ENCODE measurements around the gene SLC46A1.
A peak's percentile ranks its signal among the peaks of the same experiment; 100 is the strongest.

SLC46A1 gene

GRCh38 chr17:28425206-28425605, 19.2 kb upstream of the SLC46A1 start:
- no peaks in the 10 kb centered on the region for H3K36me3 ChIP-seq (ENCODE audit: control insufficient read depth, insufficient read depth, low read length)
- WGBS (ENCODE audit: insufficient coverage, insufficient read length): no CpG with 5 or more reads among the region's 13 CpGs
- H3K4me1 ChIP-seq (ENCODE audit: control insufficient read depth, insufficient read depth, low read length): no peaks in the 10 kb centered on the region
- H3K27ac ChIP-seq (ENCODE audit: low read length): no peak overlapping the region
- no peaks in the 10 kb centered on the region for H3K27me3 ChIP-seq (ENCODE audit: control insufficient read depth, insufficient read depth, low read length)
- DNase-seq (ENCODE audit: low read depth, low spot score): no peak
- H3K9me3 ChIP-seq (ENCODE audit: control insufficient read depth, insufficient read depth, low read length): no peaks in the 10 kb centered on the region
- H3K4me3 ChIP-seq (ENCODE audit: low read length): no peak overlapping the region

GRCh38 chr17:28421787-28422305, 15.8 kb upstream of the SLC46A1 start:
- no peaks in the 10 kb centered on the region for H3K36me3 ChIP-seq (ENCODE audit: control insufficient read depth, insufficient read depth, low read length)
- WGBS (ENCODE audit: insufficient coverage, insufficient read length): no CpG with 5 or more reads among the region's 7 CpGs
- H3K27me3 ChIP-seq (ENCODE audit: control insufficient read depth, insufficient read depth, low read length): peaks cover 4% of the 10 kb centered on the region
- H3K4me1 ChIP-seq (ENCODE audit: control insufficient read depth, insufficient read depth, low read length): no peaks in the 10 kb centered on the region; the same call in 1 of the 2 replicates
- no peak for DNase-seq (ENCODE audit: low read depth, low spot score)
- no peaks in the 10 kb centered on the region for H3K9me3 ChIP-seq (ENCODE audit: control insufficient read depth, insufficient read depth, low read length)
- no peak overlapping the region for H3K27ac ChIP-seq (ENCODE audit: low read length)
- H3K4me3 ChIP-seq (ENCODE audit: low read length): no peak overlapping the region

- WGBS (ENCODE audit: insufficient coverage, insufficient read length): no CpG with 5 or more reads among the region's 13 CpGs
- no peak for DNase-seq (ENCODE audit: low read depth, low spot score)
- Histone ChIP-seq H3K4me3 (ENCODE audit: low read length) (no peak overlapping the region), H3K9me3 (ENCODE audit: control insufficient read depth, insufficient read depth, low read length) (no peaks in the 10 kb centered on the region), H3K27me3 (ENCODE audit: control insufficient read depth, insufficient read depth, low read length) (peaks cover 12% of the 10 kb centered on the region), H3K36me3 (ENCODE audit: control insufficient read depth, insufficient read depth, low read length) (no peaks in the 10 kb centered on the region), H3K27ac (ENCODE audit: low read length) (no peak overlapping the region), H3K4me1 (ENCODE audit: control insufficient read depth, insufficient read depth, low read length) (peaks cover 2% of the 10 kb centered on the region; the same call in 1 of the 2 replicates)
Measured at GRCh38 chr17:28416703-28417311, 10.8 kb upstream of the SLC46A1 start.

- peaks cover 12% of the 10 kb centered on the region for H3K27me3 ChIP-seq (ENCODE audit: control insufficient read depth, insufficient read depth, low read length)
- H3K9me3 ChIP-seq (ENCODE audit: control insufficient read depth, insufficient read depth, low read length): no peaks in the 10 kb centered on the region
- peaks cover 2% of the 10 kb centered on the region; the same call in 1 of the 2 replicates for H3K4me1 ChIP-seq (ENCODE audit: control insufficient read depth, insufficient read depth, low read length)
- no peaks in the 10 kb centered on the region for H3K36me3 ChIP-seq (ENCODE audit: control insufficient read depth, insufficient read depth, low read length)
- no CpG with 5 or more reads among the region's 3 CpGs for WGBS (ENCODE audit: insufficient coverage, insufficient read length)
- DNase-seq (ENCODE audit: low read depth, low spot score): no peak
- no peak overlapping the region for H3K27ac ChIP-seq (ENCODE audit: low read length)
- no peak overlapping the region for H3K4me3 ChIP-seq (ENCODE audit: low read length)
Measured at GRCh38 chr17:28415886-28416285, 9.9 kb upstream of the SLC46A1 start.

GRCh38 chr17:28413804-28414203, 7.8 kb upstream of the SLC46A1 start:
- no peak for DNase-seq (ENCODE audit: low read depth, low spot score)
- Histone ChIP-seq H3K9me3 (ENCODE audit: control insufficient read depth, insufficient read depth, low read length) (no peaks in the 10 kb centered on the region), H3K4me3 (ENCODE audit: low read length) (no peak overlapping the region), H3K27ac (ENCODE audit: low read length) (no peak overlapping the region), H3K36me3 (ENCODE audit: control insufficient read depth, insufficient read depth, low read length) (no peaks in the 10 kb centered on the region), H3K4me1 (ENCODE audit: control insufficient read depth, insufficient read depth, low read length) (peaks cover 2% of the 10 kb centered on the region; the same call in 1 of the 2 replicates), H3K27me3 (ENCODE audit: control insufficient read depth, insufficient read depth, low read length) (peaks cover 12% of the 10 kb centered on the region)
- no CpG with 5 or more reads among the region's 7 CpGs for WGBS (ENCODE audit: insufficient coverage, insufficient read length)

GRCh38 chr17:28412099-28412498, 6.1 kb upstream of the SLC46A1 start:
- Histone ChIP-seq H3K4me3 (ENCODE audit: low read length) (no peak overlapping the region), H3K36me3 (ENCODE audit: control insufficient read depth, insufficient read depth, low read length) (no peaks in the 10 kb centered on the region), H3K9me3 (ENCODE audit: control insufficient read depth, insufficient read depth, low read length) (no peaks in the 10 kb centered on the region), H3K27ac (ENCODE audit: low read length) (no peak overlapping the region), H3K27me3 (ENCODE audit: control insufficient read depth, insufficient read depth, low read length) (peaks cover 9% of the 10 kb centered on the region), H3K4me1 (ENCODE audit: control insufficient read depth, insufficient read depth, low read length) (peaks cover 10% of the 10 kb centered on the region; the same call in 1 of the 2 replicates)
- no peak for DNase-seq (ENCODE audit: low read depth, low spot score)
- WGBS (ENCODE audit: insufficient coverage, insufficient read length): no CpG with 5 or more reads among the region's 3 CpGs

GRCh38 chr17:28407974-28408306, 1.9 kb upstream of the SLC46A1 start:
- peaks cover 19% of the 10 kb centered on the region for H3K4me1 ChIP-seq (ENCODE audit: control insufficient read depth, insufficient read depth, low read length)
- no peaks in the 10 kb centered on the region for H3K9me3 ChIP-seq (ENCODE audit: control insufficient read depth, insufficient read depth, low read length)
- WGBS (ENCODE audit: insufficient coverage, insufficient read length): no CpG with 5 or more reads among the region's 1 CpG
- no peak for DNase-seq (ENCODE audit: low read depth, low spot score)
- H3K4me3 ChIP-seq (ENCODE audit: low read length): no peak overlapping the region
- no peak overlapping the region for H3K27ac ChIP-seq (ENCODE audit: low read length)
- no peaks in the 10 kb centered on the region; the same call in 1 of the 2 replicates for H3K27me3 ChIP-seq (ENCODE audit: control insufficient read depth, insufficient read depth, low read length)
- H3K36me3 ChIP-seq (ENCODE audit: control insufficient read depth, insufficient read depth, low read length): no peaks in the 10 kb centered on the region; the same call in 1 of the 2 replicates

GRCh38 chr17:28407130-28407973, 1.3 kb upstream of the SLC46A1 start:
- Histone ChIP-seq H3K27ac (ENCODE audit: low read length) (peak overlapping the region; percentile 59), H3K4me3 (ENCODE audit: low read length) (no peak overlapping the region), H3K27me3 (ENCODE audit: control insufficient read depth, insufficient read depth, low read length) (no peaks in the 10 kb centered on the region; the same call in 1 of the 2 replicates), H3K9me3 (ENCODE audit: control insufficient read depth, insufficient read depth, low read length) (no peaks in the 10 kb centered on the region), H3K36me3 (ENCODE audit: control insufficient read depth, insufficient read depth, low read length) (no peaks in the 10 kb centered on the region; the same call in 1 of the 2 replicates), H3K4me1 (ENCODE audit: control insufficient read depth, insufficient read depth, low read length) (peaks cover 24% of the 10 kb centered on the region)
- DNase-seq (ENCODE audit: low read depth, low spot score): no peak
- no CpG with 5 or more reads among the region's 5 CpGs for WGBS (ENCODE audit: insufficient coverage, insufficient read length)

- WGBS (ENCODE audit: insufficient coverage, insufficient read length): no CpG with 5 or more reads among the region's 9 CpGs
- no peak overlapping the region for H3K27ac ChIP-seq (ENCODE audit: low read length)
- H3K9me3 ChIP-seq (ENCODE audit: control insufficient read depth, insufficient read depth, low read length): no peaks in the 10 kb centered on the region
- peak overlapping the region; percentile 88; the same call in 1 of the 2 replicates for H3K4me3 ChIP-seq (ENCODE audit: low read length)
- H3K4me1 ChIP-seq (ENCODE audit: control insufficient read depth, insufficient read depth, low read length): peaks cover 27% of the 10 kb centered on the region
- H3K27me3 ChIP-seq (ENCODE audit: control insufficient read depth, insufficient read depth, low read length): no peaks in the 10 kb centered on the region; the same call in 1 of the 2 replicates
- H3K36me3 ChIP-seq (ENCODE audit: control insufficient read depth, insufficient read depth, low read length): no peaks in the 10 kb centered on the region; the same call in 1 of the 2 replicates
- no peak for DNase-seq (ENCODE audit: low read depth, low spot score)
Measured at GRCh38 chr17:28406473-28406814, 432 bp upstream of the SLC46A1 start.

- no peaks in the 10 kb centered on the region; the same call in 1 of the 2 replicates for H3K27me3 ChIP-seq (ENCODE audit: control insufficient read depth, insufficient read depth, low read length)
- no peaks in the 10 kb centered on the region for H3K9me3 ChIP-seq (ENCODE audit: control insufficient read depth, insufficient read depth, low read length)
- H3K27ac ChIP-seq (ENCODE audit: low read length): no peak overlapping the region
- DNase-seq (ENCODE audit: low read depth, low spot score): no peak
- no peaks in the 10 kb centered on the region; the same call in 1 of the 2 replicates for H3K36me3 ChIP-seq (ENCODE audit: control insufficient read depth, insufficient read depth, low read length)
- peak overlapping the region; percentile 10; the same call in 1 of the 2 replicates for H3K4me3 ChIP-seq (ENCODE audit: low read length)
- no CpG with 5 or more reads among the region's 33 CpGs for WGBS (ENCODE audit: insufficient coverage, insufficient read length)
- peaks cover 27% of the 10 kb centered on the region for H3K4me1 ChIP-seq (ENCODE audit: control insufficient read depth, insufficient read depth, low read length)
Measured at GRCh38 chr17:28404812-28405570, 1.0 kb downstream of the SLC46A1 start.
